Astrocyte (in vitro differentiated cells and primary cell): Measurements from ENCODE around the gene RAB11FIP3. TPM values are rescaled to one million over a fixed set of nuclear protein-coding genes. Genes with fewer than 3 reads are reported as not detected.

Source experiments
- DNase-seq: peaks from one replicate; pipeline ENCODE4 v3.0.0-alpha.2; 2010; ENCODE audit warnings: low read depth
- FAIRE-seq: peaks from 2 replicates; lab custom pipeline; 2011; peaks lifted over from hg19 to GRCh38; lab: Jason Lieb, UNC
- H2AFZ ChIP-seq: 2 replicates; pipeline ENCODE4 v1.6.0; 2012; ENCODE audit warnings: low read depth, low read length, inconsistent platforms
- H3K27ac ChIP-seq: 2 replicates; pipeline ENCODE4 v1.5.1; 2011; ENCODE audit warnings: low read depth, low read length, inconsistent platforms
- H3K27me3 ChIP-seq: 2 replicates; pipeline ENCODE4 v1.6.0; 2011; ENCODE audit warnings: low read length, inconsistent platforms; ENCODE audit not compliant: insufficient read depth
- H3K36me3 ChIP-seq: 2 replicates; pipeline ENCODE4 v1.5.1; 2011; ENCODE audit warnings: low read length, inconsistent platforms; ENCODE audit not compliant: insufficient read depth
- H3K4me1 ChIP-seq: 2 replicates; pipeline ENCODE4 v1.5.1; 2011; ENCODE audit warnings: low read length, inconsistent platforms; ENCODE audit not compliant: insufficient read depth
- H3K4me2 ChIP-seq: 2 replicates; pipeline ENCODE4 v1.6.0; 2012; ENCODE audit warnings: low read length, inconsistent platforms
- H3K4me3 ChIP-seq: 2 replicates; pipeline ENCODE4 v1.5.1; 2011; ENCODE audit warnings: low read depth, mild to moderate bottlenecking, low read length, inconsistent platforms; ENCODE audit not compliant: insufficient read depth
- H3K79me2 ChIP-seq: 2 replicates; pipeline ENCODE4 v1.6.0; 2012; ENCODE audit warnings: mild to moderate bottlenecking, low read length, inconsistent platforms; ENCODE audit not compliant: insufficient read depth
- H3K9ac ChIP-seq: 2 replicates; pipeline ENCODE4 v1.6.0; 2012; ENCODE audit warnings: mild to moderate bottlenecking, low read length, inconsistent platforms
- H3K9me3 ChIP-seq: 2 replicates; pipeline ENCODE4 v1.5.1; 2012; ENCODE audit warnings: low read depth, mild to moderate bottlenecking, low read length, inconsistent platforms; ENCODE audit not compliant: insufficient read depth
- H4K20me1 ChIP-seq: 2 replicates; pipeline ENCODE4 v1.6.0; 2012; ENCODE audit warnings: low read length, inconsistent platforms; ENCODE audit not compliant: insufficient read depth
- H3K27ac Mint-ChIP-seq: one replicate; pipeline ENCODE4 v1.8.0; 2021; ENCODE audit warnings: mild to moderate bottlenecking, mixed read lengths; ENCODE audit not compliant: unreplicated experiment
- H3K27me3 Mint-ChIP-seq: one replicate; pipeline ENCODE4 v1.8.0; 2021; ENCODE audit warnings: low read depth, mixed read lengths; ENCODE audit not compliant: unreplicated experiment
- H3K36me3 Mint-ChIP-seq: one replicate; pipeline ENCODE4 v1.8.0; 2021; ENCODE audit warnings: low read depth, mixed read lengths; ENCODE audit not compliant: unreplicated experiment
- H3K4me1 Mint-ChIP-seq: one replicate; pipeline ENCODE4 v1.8.0; 2021; ENCODE audit warnings: low read depth, mixed read lengths; ENCODE audit not compliant: unreplicated experiment
- H3K4me3 Mint-ChIP-seq: one replicate; pipeline ENCODE4 v1.8.0; 2021; ENCODE audit warnings: mild to moderate bottlenecking, moderate library complexity, mixed read lengths; ENCODE audit not compliant: unreplicated experiment
- H3K9me3 Mint-ChIP-seq: one replicate; pipeline ENCODE4 v1.8.0; 2021; ENCODE audit warnings: mild to moderate bottlenecking, mixed read lengths; ENCODE audit not compliant: unreplicated experiment
- CTCF ChIP-seq: IDR thresholded peaks from 2 replicates; pipeline ENCODE4 v1.5.1; 2011; ENCODE audit warnings: low read depth, mild to moderate bottlenecking, inconsistent platforms, low read length, moderate library complexity; ENCODE audit not compliant: insufficient read depth
- EZH2 ChIP-seq: IDR thresholded peaks from 2 replicates; pipeline ENCODE4 v1.6.1; 2012; ENCODE audit warnings: mild to moderate bottlenecking, low read length, inconsistent platforms; ENCODE audit not compliant: insufficient read depth
- total RNA-seq: library from RNA; stranded (reverse); gene quantifications from 2 replicates; pipeline ENCODE4 v1.2.1, GENCODE V29; 2021

The RAB11FIP3 gene
- total RNA-seq, 1 donor from 2014 or later, result 21.2 TPM

- H3K27me3 Mint-ChIP-seq, result no peaks in the 10 kb centered on the region
- H2AFZ ChIP-seq, result no peak overlapping the region
- no peak overlapping the region for H3K4me3 Mint-ChIP-seq
- no peak overlapping the region for H3K27ac ChIP-seq
- H3K36me3 Mint-ChIP-seq, result peaks cover 5% of the 10 kb centered on the region
- H3K4me1 ChIP-seq, result no peaks in the 10 kb centered on the region
- H3K27me3 ChIP-seq, result no peaks in the 10 kb centered on the region
- H3K79me2 ChIP-seq, result peaks cover 11% of the 10 kb centered on the region
- H3K9ac ChIP-seq, result no peak overlapping the region
- no peak overlapping the region for H3K4me3 ChIP-seq
- H3K9me3 ChIP-seq, result no peaks in the 10 kb centered on the region
- TF ChIP-seq EZH2 (no peak), CTCF (no peak)
- no peak for DNase-seq
- peaks cover 2% of the 10 kb centered on the region for H3K4me1 Mint-ChIP-seq
- H3K36me3 ChIP-seq, result peaks cover 3% of the 10 kb centered on the region
- no peak overlapping the region for H3K4me2 ChIP-seq
- no peaks in the 10 kb centered on the region for H3K9me3 Mint-ChIP-seq
- H4K20me1 ChIP-seq, result peaks cover 6% of the 10 kb centered on the region
- no peak for FAIRE-seq
- no peak overlapping the region for H3K27ac Mint-ChIP-seq
Observed at GRCh38 chr16:519425-519824, 94.0 kb downstream of the RAB11FIP3 start.

- Mint-ChIP-seq H3K36me3 (peaks cover 5% of the 10 kb centered on the region), H3K27ac (no peak overlapping the region), H3K27me3 (no peaks in the 10 kb centered on the region), H3K9me3 (no peaks in the 10 kb centered on the region), H3K4me3 (no peak overlapping the region), H3K4me1 (peaks cover 2% of the 10 kb centered on the region)
- Histone ChIP-seq H3K4me1 (peaks cover 5% of the 10 kb centered on the region), H3K27me3 (no peaks in the 10 kb centered on the region), H3K4me3 (no peak overlapping the region), H4K20me1 (peaks cover 12% of the 10 kb centered on the region), H2AFZ (no peak overlapping the region), H3K4me2 (no peak overlapping the region), H3K9me3 (no peaks in the 10 kb centered on the region), H3K36me3 (peaks cover 3% of the 10 kb centered on the region), H3K79me2 (peaks cover 16% of the 10 kb centered on the region), H3K27ac (no peak overlapping the region), H3K9ac (no peak overlapping the region)
- FAIRE-seq (no peak), DNase-seq (no peak)
- TF ChIP-seq EZH2, result no peak
- no peak for TF ChIP-seq CTCF
Observed at GRCh38 chr16:519841-520687, 94.6 kb downstream of the RAB11FIP3 start.

GRCh38 chr16:520847-521246 is 95.4 kb downstream of the RAB11FIP3 start:
- H3K4me1 Mint-ChIP-seq, result peaks cover 10% of the 10 kb centered on the region
- Histone ChIP-seq H3K4me1 (peaks cover 13% of the 10 kb centered on the region), H3K9ac (no peak overlapping the region), H3K79me2 (peaks cover 18% of the 10 kb centered on the region), H3K9me3 (no peaks in the 10 kb centered on the region), H3K27ac (no peak overlapping the region), H3K4me3 (no peak overlapping the region), H3K27me3 (no peaks in the 10 kb centered on the region), H3K4me2 (no peak overlapping the region), H2AFZ (no peak overlapping the region), H4K20me1 (peaks cover 20% of the 10 kb centered on the region), H3K36me3 (peaks cover 3% of the 10 kb centered on the region)
- no peaks in the 10 kb centered on the region for H3K9me3 Mint-ChIP-seq
- H3K27me3 Mint-ChIP-seq, result no peaks in the 10 kb centered on the region
- H3K36me3 Mint-ChIP-seq, result peaks cover 7% of the 10 kb centered on the region
- FAIRE-seq (no peak), DNase-seq (no peak)
- H3K27ac Mint-ChIP-seq, result no peak overlapping the region
- H3K4me3 Mint-ChIP-seq, result no peak overlapping the region
- no peak for TF ChIP-seq CTCF
- no peak for TF ChIP-seq EZH2
